Stomach smooth muscle (tissue), 2 donors: Measurements from ENCODE around the gene SNF8.
"Not testable (repeated sequence)": the region's sequence is repeated elsewhere in the genome, so short reads cannot be mapped to it uniquely, and the experiment has no call there.

Source experiments
- H3K27ac ChIP-seq: one replicate; pipeline ENCODE4 v1.7.0; 2013; ENCODE audit warnings: mild to moderate bottlenecking, low read length, inconsistent platforms
- H3K27me3 ChIP-seq, 2 donors: one replicate each; pipeline ENCODE4 v1.7.0; 2013; ENCODE audit warnings: low read length in 2 of 2; ENCODE audit not compliant: insufficient read depth in 2 of 2, control insufficient read depth in 1 of 2
- H3K36me3 ChIP-seq, 2 donors: one replicate each; pipeline ENCODE4 v1.7.0; 2013; ENCODE audit warnings: low read length in 2 of 2; ENCODE audit not compliant: control insufficient read depth in 2 of 2, insufficient read depth in 2 of 2
- H3K4me1 ChIP-seq: one replicate; pipeline ENCODE4 v1.7.0; 2013; ENCODE audit warnings: low read length; ENCODE audit not compliant: control insufficient read depth, insufficient read depth
- H3K4me3 ChIP-seq, 2 donors: one replicate each; pipeline ENCODE4 v1.7.0; 2013; ENCODE audit warnings: low read length in 2 of 2
- H3K9ac ChIP-seq, 2 donors: one replicate each; pipeline ENCODE4 v1.7.0; 2013; ENCODE audit warnings: low read length in 2 of 2, mild to moderate bottlenecking in 1 of 2
- H3K9me3 ChIP-seq, 2 donors: one replicate each; pipeline ENCODE4 v1.7.0; 2013; ENCODE audit warnings: low read length in 2 of 2; ENCODE audit not compliant: control insufficient read depth in 2 of 2
- donor health status: healthy.
- donor health status: Pancreatic carcinoma.

The SNF8 gene

DNA sequence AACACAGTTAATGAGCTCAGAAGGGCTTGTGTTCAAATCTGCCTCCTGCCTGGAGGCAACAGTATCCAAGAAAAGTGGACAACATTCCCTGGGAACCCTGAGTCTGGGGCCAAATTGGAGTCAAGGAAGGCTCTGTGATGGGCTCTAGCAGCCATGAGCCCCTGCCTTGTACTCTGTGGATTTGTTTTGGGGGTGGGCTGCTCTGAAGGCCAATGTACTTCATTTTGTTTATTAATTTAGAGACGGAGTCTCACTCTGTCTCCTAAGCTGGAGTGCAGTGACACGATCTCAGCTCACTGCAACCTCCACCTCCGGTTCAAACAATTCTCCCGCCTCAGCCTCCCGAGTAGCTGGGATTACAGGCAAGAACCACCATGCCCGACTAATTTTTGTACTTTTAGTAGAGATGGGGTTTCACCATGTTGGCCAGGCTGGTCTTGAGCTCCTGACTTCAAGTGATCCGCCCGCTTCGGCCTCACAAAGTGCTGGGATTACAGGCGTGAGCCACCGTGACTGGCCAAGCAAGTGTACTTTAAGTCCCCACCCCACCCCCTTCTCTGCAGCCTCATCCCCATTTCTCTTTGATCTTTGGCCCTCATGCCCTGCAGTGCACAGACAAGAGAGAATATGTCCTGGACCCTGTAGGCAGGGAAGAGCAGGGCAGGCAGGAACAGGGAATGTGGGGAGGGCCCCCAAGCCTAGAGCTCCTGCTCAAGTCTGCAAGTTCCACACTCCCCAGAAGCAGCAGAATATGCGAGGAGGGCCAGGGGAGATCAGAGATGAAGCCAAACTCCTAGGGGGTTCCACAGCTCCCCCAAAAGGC is 26.4 kb upstream of the SNF8 start:
- H3K36me3 ChIP-seq, result no peaks in the 10 kb centered on the region
- H3K9me3 ChIP-seq, result no peaks in the 10 kb centered on the region
- H3K27me3 ChIP-seq, result peaks cover 2 to 9% of the 10 kb centered on the region in 2 donors
- H3K4me1 ChIP-seq, result no peaks in the 10 kb centered on the region
- H3K9ac ChIP-seq, result no peak overlapping the region
- H3K27ac ChIP-seq, result no peak overlapping the region
- no peak overlapping the region for H3K4me3 ChIP-seq

DNA sequence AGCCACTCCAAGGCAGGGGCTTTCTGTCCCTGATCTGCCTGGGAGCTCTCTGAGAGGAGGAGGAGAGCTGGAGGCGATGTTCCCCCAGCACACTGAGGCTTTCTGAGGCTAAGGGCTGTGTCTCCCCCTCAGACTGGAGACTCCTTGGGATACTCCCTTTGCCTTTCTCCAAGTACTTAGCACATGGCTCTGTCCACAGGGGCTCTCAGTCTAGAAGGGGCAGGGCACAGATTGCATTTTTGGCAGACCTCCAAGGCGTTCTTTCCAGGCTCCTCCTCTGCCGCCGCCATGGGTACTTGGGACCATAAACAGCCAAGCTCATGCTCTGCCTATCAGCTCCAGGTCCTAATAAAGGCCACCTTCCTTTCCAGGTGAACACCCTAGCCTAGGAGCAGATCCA is 25.6 kb upstream of the SNF8 start:
- no peak overlapping the region for H3K4me3 ChIP-seq
- H3K4me1 ChIP-seq, result no peaks in the 10 kb centered on the region
- no peaks in the 10 kb centered on the region for H3K36me3 ChIP-seq
- peaks cover 2 to 9% of the 10 kb centered on the region in 2 donors for H3K27me3 ChIP-seq
- no peak overlapping the region for H3K9ac ChIP-seq
- H3K27ac ChIP-seq, result no peak overlapping the region
- H3K9me3 ChIP-seq, result no peaks in the 10 kb centered on the region

DNA sequence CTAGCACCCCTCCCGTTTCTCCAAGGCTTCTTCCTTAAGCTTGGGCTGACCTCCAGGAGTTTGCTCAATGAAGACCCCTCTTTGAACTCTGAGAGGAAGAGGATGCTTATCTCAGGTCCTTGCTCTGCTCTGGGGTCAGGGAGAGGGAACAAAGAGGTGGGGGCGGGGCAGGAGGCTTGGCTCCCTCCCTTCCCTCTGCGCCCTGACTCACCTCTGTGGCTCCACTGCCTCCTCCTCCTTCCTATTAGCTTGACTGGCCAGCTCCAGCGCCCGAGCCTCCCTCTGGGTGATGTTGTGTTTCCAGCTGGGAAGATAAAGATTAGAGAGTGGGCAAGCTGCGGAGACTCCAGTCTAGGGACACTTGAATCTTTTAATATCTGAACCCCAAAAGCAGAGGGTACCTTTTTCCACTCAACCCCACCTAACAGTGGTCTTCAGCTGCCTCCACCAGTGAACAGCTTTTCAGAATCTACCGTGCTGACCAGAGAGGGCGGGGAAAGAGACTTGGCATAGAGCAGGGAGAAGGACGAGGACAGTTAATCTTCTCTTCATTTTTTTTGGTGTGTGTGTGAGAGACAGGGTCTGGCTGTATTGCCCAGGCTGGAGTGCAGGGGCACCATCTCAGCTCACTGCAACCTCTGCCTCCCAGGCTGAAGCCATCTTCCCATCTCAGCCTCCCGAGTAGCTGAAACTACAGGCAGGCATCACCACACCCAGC is 17.0 kb upstream of the SNF8 start:
- no peak overlapping the region for H3K27ac ChIP-seq
- H3K4me1 ChIP-seq, result no peaks in the 10 kb centered on the region
- no peaks in the 10 kb centered on the region for H3K9me3 ChIP-seq
- no peak overlapping the region for H3K4me3 ChIP-seq
- H3K9ac ChIP-seq, result no peak overlapping the region
- no peaks in the 10 kb centered on the region for H3K36me3 ChIP-seq
- peaks cover 23 to 27% of the 10 kb centered on the region in 2 donors for H3K27me3 ChIP-seq

DNA sequence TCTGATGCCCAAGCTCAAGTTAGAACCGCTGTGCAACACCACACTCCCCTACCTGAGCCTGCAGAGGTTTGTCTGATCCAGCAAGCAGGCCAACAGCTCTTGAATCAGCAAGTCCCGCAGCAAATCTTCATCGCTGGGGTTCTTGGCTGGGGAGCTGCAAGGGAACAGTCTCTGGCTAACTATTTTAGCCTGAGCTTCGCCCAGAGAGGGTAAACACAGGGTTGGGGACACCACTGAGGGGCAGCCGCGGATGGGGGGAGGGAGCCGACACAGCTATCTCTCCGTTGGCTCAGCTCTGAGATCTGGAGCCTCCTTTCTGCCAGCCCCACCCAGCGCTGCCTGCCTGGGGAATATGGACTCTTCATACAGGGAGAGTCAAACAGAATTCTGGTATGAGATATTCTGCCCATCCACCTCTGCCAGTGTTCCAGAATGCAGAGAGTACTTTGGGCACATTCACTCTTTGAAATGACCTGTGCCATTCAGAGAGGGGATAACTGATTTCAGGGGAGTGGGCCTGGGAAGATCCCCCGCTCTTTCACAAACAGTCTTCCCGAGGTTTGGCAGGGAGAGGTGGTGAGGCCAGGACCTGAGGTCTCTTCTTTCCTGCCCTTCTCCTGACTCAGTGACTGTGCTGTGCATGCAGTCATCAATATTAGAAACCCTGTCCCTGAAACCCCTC is 16.3 kb upstream of the SNF8 start:
- Histone ChIP-seq H3K4me3 (no peak overlapping the region), H3K4me1 (no peaks in the 10 kb centered on the region), H3K27me3 (peaks cover 23 to 29% of the 10 kb centered on the region in 2 donors), H3K9me3 (no peaks in the 10 kb centered on the region), H3K9ac (no peak overlapping the region), H3K27ac (no peak overlapping the region), H3K36me3 (no peaks in the 10 kb centered on the region)

DNA sequence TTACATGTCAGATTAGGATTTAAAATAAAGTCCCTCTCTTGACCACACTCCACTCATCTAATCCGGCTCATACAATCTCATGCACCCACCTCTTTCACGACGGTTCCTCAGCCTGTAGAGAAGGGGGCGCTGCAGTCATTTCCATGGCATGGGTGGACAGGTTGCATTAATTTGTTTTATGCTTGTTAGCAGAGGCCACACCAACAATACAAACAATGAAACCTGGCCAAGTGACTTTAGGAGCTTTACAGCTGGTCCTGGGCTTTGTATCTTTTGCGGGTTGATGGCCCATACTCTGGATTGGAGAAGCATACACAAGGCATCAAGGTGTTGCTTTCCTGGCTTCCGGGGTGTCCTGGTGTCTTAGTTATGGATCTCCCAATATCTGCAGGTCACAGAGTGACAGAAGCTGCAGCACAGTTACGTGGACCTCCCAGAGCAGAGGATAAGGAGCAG is 9.7 kb upstream of the SNF8 start:
- Histone ChIP-seq H3K4me3 (no peak overlapping the region), H3K9ac (no peak overlapping the region), H3K36me3 (no peaks in the 10 kb centered on the region), H3K27ac (no peak overlapping the region), H3K4me1 (no peaks in the 10 kb centered on the region), H3K27me3 (peaks cover 17 to 21% of the 10 kb centered on the region in 2 donors), H3K9me3 (no peaks in the 10 kb centered on the region)

DNA sequence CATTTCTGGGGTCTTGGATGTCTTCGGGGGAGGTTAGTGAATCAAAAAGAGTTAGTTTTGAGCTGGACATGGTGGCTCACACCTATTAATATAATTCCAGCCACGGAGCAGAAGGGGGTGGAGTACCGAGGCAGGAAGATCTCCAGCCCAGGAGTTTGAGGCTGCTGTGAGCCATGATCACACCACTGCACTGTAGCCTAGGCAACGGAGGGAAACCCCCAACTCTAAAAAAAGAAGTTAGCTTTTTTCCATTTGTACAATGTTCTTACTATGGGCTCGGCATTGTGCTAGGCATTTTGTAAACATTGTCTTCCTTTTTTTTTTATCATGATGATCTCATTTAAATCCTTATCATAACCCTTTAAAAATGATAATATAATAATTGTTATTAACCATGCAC is 8.3 kb upstream of the SNF8 start:
- no peak overlapping the region for H3K27ac ChIP-seq
- H3K4me3 ChIP-seq, result no peak overlapping the region
- no peaks in the 10 kb centered on the region for H3K4me1 ChIP-seq
- no peaks in the 10 kb centered on the region for H3K36me3 ChIP-seq
- peaks cover 11 to 20% of the 10 kb centered on the region in 2 donors for H3K27me3 ChIP-seq
- no peak overlapping the region for H3K9ac ChIP-seq
- H3K9me3 ChIP-seq, result no peaks in the 10 kb centered on the region

DNA sequence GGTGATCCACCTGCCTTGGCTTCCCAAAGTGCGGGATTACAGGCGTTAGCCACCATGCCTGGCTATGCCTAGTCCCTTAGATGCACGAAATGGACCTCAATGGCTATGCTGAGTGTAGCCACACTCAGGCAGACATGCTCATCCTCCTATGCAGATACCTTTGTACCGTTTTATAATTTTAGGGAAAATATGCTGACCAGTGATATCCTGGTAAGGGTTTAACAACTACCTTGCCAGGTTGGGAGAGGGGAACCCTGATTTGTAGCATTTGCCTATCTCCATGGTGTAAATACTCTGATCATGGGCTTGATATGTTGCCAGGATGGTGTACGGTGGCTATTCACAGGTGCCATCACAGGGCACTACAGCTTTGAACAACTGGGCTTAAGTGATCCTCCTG is 6.9 kb upstream of the SNF8 start:
- Histone ChIP-seq H3K27me3 (peaks cover 7 to 18% of the 10 kb centered on the region in 2 donors), H3K9me3 (no peaks in the 10 kb centered on the region), H3K4me1 (no peaks in the 10 kb centered on the region), H3K36me3 (no peaks in the 10 kb centered on the region), H3K27ac (no peak overlapping the region), H3K4me3 (no peak overlapping the region), H3K9ac (no peak overlapping the region)

DNA sequence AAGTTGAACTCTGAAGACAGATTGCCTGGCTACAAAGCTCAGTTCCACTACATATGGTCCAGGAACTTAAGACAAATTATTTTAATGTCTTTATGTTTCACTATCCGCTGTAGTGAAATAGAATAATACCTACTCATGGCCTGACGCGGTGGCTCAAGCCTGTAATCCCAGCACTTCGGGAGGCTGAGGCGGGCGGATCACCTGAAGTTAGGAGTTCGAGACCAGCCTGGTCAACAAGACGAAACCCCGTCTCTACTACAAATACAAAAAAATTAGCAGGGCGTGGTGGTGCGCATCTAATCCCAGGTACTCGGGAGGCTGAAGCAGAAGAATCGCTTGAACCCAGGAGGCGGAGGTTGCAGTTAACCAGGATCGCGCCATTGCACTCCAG is 614 bp upstream of the SNF8 start:
- peaks cover 18% of the 10 kb centered on the region for H3K4me1 ChIP-seq
- not testable (repeated sequence) for H3K36me3 ChIP-seq, H3K9me3 ChIP-seq, H3K27me3 ChIP-seq
- peak overlapping the region; percentile 95 to 97 for H3K9ac ChIP-seq
- H3K27ac ChIP-seq, result peak overlapping the region; percentile 93
- peak overlapping the region; percentile 90 to 96 for H3K4me3 ChIP-seq

DNA sequence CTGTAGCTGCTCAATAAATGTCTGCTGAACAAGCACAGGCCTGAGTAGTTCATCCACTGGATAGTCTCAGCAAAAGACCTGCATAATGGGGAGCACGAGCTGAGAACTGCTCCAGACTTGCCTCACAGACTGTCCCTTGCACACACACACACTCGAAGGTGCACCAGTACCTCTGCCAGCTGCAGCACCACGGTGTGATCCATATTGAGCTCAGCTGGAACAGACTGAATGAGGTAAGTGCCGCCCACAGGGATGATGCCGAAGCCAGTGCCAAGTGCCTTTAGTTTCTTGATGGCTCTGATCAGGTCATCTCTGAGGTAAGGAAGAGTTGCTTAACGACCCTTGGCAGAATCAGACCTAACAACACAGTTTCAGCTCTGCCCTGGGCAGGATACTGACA is 11.6 kb downstream of the SNF8 start:
- Histone ChIP-seq H3K9me3 (no peaks in the 10 kb centered on the region), H3K27ac (no peak overlapping the region), H3K4me1 (no peaks in the 10 kb centered on the region), H3K36me3 (peaks cover 58% of the 10 kb centered on the region in 2 donors), H3K9ac (no peak overlapping the region), H3K27me3 (no peaks in the 10 kb centered on the region), H3K4me3 (no peak overlapping the region)

DNA sequence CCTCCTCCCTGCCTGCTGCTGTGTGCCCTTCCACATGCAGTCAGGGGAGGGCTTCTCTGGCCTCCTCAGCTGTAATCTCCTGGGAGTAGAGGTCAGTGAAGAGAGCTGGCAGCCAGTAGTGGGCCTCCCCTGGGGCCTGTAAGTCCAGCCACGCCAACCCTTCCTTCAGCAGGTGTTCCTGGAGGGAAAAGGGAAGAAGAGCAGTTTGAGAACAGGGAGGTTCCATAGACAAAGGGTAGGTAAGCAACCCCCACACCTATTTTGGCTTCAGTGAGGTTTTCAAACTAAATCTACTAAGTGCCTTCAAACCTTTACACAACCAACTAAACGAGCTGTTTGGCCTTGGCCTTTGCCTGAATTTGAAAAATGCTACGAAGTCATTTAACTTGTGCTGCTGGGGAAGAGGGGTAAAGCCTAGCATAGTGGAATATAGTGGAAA is 14.2 kb downstream of the SNF8 start:
- Histone ChIP-seq H3K27ac (no peak overlapping the region), H3K4me3 (no peak overlapping the region), H3K36me3 (peaks cover 59 to 66% of the 10 kb centered on the region in 2 donors), H3K27me3 (no peaks in the 10 kb centered on the region), H3K9me3 (no peaks in the 10 kb centered on the region), H3K4me1 (no peaks in the 10 kb centered on the region), H3K9ac (no peak overlapping the region)
